ENCODE measurements around the gene TMEFF2.

The TMEFF2 gene

GRCh38 chr2:192064459-192064858 lies 130.3 kb downstream of the TMEFF2 start:
- no peak for DNase-seq (ENCODE audit: low read depth)

- DNase-seq (ENCODE audit: low read depth): no peak
Observed at GRCh38 chr2:192060161-192060560, 134.6 kb downstream of the TMEFF2 start.

- DNase-seq (ENCODE audit: low read depth): no peak
Observed at GRCh38 chr2:192059266-192059665, 135.5 kb downstream of the TMEFF2 start.

- DNase-seq (ENCODE audit: low read depth): no peak
Observed at GRCh38 chr2:192053921-192054320, 140.8 kb downstream of the TMEFF2 start.

DNA sequence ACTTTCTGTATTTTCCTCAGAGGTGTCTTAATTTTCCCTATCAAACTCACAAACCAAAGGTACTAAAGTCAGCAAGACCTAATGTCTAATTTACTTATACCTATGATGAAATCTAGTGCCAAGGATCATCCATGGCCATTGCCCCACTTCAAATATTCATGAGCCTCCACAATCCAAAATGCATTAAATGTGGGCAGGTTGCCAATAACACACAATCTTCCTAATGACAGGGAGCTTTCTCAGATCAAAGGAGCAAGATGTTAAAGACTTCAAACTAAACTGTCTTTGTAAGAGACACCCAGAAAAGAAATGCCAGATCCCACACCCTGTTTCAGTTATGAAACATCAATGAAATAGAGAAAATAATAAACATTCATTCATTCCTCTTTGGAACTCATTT lies 143.2 kb downstream of the TMEFF2 start:
- no peak for DNase-seq (ENCODE audit: low read depth)

- DNase-seq (ENCODE audit: low read depth): no peak
Observed at GRCh38 chr2:192049362-192049761, 145.4 kb downstream of the TMEFF2 start.

DNA sequence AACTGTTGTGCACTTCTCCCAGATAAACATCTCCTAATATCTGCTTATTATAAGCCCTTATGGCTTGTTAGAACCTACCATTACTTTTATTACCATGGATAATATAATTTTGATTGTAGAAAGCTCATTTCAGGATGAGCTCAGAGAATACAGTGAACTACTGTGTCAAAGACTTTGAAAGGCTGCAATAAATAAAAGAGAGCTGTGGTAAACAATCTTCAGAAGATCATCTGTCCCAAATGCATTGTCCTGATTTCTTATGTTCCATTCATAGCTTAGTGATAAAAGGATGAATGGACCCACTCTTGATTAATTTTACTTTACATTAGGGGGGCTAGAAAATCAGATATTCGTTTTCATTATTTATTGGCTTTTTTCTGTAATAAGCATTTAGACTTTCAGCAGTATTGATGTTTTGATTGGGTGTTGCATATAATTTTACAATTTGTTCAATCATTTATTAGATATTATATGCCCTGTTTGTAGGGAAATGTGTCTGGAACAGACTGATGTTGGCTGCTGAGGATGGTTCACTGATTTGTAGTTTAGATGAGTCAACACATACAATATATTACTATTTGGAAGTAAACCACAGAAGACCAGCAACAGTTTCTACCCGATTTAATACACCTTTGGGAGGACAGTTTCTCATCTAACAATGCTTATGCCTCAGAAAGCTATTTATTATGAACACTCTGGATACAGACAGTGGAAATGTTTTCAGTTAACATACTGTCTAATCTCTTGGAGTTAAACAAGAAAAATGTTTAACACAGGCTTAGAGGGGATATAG lies 147.2 kb downstream of the TMEFF2 start:
- no peak for DNase-seq (ENCODE audit: low read depth)

DNA sequence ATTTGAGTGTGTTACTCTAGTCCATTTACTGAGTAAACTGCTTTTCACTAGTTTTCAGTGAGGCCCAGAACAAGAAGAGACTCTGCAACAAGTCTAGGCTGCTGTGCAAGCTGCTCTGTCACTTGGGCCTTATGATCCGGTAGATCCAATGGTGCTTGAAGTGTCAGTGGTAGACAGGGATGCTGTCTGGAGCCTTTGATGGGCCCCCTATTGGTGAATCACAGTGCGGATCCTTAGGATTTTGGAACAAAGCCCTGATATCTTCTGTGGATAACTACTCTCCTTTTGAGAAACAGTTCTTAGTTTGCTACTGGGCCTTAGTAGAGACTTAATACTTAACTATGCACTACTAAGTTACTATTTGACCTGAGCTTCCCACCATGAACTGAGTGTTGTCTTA lies 150.2 kb downstream of the TMEFF2 start:
- no peak for DNase-seq (ENCODE audit: low read depth)

DNA sequence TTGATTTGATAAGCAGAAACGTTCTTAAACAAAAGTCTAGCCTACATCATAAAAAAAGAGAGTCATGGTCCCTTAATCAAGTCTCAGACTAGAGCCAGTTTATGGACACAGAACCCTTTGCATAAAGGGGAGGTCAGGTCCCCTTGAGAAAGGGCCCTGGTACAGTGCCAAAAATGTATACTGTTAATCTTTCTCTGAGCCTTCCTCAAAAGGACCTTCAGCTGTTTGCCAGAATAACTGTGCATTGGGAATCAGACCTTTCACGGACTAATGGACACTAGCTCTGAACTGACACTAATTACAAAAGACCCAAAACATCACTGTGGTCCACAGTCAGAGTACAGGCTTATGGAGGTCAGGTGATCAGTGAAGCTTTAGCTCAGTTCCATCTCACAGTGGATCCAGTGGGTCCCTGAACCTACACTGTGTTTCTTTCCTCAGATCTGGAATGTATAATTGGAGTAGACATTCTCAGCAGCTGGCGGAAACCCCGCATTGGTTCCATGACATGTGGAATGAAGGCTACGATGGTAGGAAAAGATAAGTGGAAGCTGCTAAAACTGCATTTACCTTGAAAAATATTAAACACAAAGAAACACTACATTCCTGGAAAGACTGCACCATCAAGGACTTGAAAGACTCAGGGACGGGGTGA lies 151.4 kb downstream of the TMEFF2 start:
- no peak for DNase-seq (ENCODE audit: low read depth)

GRCh38 chr2:192042126-192042525 lies 152.6 kb downstream of the TMEFF2 start:
- DNase-seq (ENCODE audit: low read depth): no peak

DNA sequence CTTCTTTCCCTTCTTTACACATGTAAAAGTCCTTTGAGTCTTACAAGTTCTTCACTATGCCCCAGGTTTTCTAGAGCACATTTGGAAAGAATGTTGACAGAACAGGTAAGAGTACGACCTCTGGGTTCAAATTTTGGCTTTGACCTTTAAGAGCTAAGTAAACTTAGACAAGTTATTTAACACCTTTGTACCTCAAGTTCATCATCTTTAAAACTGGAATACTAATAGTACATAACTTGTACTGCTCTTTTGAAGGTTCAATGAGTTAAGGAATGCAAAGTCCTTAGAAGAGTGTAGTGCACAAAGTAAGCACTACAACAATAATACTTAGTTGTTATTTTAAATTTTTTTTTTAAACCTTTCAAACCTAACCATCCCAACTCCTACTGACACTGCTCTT lies 156.6 kb downstream of the TMEFF2 start:
- no peak for DNase-seq (ENCODE audit: low read depth)

DNA sequence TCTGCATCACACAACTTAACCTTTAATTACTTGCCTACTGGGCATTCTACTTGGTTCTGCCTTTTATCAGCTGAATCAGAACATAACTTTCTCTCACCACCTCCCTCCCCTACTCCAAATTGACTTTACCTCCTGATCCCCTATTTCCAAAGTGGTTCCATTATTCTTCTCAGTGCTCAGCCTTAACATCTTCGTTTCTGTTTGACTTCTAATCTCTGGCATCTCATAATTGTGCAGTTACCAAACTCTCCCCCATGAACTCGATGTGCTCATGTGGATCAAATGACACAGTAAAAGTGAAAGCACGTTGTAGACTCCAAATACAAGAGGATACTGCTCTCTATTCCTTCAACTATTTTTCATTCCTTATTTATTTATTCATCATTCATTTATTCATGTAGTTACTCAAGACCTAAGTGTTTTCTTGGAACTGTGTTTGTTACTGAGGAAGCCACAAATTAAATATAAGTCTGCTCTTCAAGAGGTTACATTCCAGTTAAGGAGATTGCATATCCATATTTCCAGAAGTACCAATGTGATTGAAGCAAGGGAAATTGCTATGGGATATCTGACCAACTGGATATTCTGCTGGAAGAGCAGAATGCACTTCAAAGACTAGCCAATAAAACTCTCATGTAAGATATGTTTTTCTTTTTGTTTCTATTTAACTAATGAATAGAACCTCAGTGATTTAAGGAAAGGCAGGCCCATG lies 158.8 kb downstream of the TMEFF2 start:
- no peak for DNase-seq (ENCODE audit: low read depth)

DNA sequence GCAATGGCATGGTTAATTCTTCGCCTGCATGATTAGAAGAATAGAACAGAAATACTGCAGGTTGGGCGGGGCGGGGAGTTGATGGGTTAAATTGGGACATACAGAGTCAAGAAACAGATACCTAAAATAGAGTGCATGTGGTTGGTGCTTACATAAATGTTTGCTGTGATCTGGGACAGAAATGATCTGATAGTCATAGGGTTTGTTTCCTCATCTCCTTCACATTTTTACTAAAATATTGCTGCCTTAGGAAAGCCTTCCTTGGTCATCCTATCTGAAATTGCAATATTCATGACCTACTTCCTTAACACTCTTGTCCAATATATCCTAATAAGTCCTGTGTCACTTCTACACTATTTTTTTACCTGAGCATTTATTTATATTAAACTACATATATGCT lies 163.9 kb downstream of the TMEFF2 start:
- DNase-seq (ENCODE audit: low read depth): no peak

DNA sequence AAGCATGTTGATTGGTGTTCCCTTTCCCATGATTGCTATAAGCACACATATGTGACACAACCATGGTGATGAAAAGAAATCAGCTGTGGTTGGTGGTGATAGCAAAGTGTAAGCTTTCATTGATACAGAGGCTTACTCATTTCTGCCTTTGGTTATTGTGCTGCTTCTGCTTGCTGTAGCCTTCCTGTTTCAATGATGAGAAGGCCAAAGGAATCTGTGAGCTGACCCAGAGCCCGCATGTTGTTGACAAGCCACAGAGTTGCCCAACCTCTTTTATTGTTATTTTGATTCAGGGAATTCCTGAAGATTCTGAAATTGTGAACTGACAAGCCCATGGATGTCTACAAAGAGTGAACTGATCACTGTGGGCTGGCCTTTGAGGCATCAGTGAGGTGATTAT lies 164.4 kb downstream of the TMEFF2 start:
- no peak for DNase-seq (ENCODE audit: low read depth)

GRCh38 chr2:192029089-192029488 lies 165.6 kb downstream of the TMEFF2 start:
- no peak for DNase-seq (ENCODE audit: low read depth)

DNA sequence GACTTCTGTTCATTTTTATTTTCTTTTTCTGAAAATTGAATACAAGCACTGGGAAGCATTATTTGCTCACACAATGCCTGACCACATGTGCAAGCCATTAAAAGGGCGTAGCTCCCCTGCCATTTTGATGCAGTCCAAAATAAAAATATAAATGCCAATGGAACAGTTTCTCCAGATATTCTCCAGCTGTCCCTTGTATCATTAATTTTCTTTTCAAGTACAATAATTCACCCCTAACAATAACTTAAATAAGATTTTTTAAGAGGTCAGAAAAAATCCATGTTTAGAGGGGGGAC lies 168.0 kb downstream of the TMEFF2 start:
- DNase-seq (ENCODE audit: low read depth): no peak

DNA sequence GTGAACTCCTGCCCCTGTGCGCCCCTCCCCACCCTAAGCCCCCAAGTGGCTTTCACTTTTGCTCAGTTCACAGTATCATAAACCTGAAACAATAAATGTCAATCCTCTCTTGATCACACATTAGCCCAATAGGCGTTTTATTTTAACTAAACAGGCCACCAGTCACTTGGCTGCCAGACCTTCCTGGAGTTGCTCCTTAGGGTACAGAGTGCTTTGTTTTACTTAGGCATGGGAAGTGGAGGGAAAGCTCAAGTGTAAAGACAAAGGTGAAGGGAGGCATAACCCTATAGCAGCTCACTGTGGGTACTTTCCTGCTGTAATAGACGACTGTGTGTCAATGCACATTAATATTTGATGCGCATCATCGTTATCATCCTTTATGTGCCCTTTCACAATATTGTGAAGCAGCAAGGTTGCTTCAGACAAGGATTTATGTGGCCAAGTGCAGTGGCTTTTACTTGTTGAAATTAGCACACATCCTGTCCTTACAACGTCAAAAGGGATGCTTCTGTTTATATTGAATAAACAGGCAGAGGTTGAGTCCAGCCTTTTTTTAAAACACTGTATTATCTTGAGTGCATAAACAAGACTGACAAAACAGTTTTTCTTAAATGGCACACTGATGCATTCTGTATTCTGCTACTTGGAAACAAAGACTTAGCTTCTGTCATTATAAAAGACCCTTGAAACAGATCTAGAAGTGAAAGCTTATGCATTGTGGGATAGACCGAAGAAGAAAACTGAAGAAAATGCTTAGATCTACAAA lies 168.5 kb downstream of the TMEFF2 start:
- no peak for DNase-seq (ENCODE audit: low read depth)

DNA sequence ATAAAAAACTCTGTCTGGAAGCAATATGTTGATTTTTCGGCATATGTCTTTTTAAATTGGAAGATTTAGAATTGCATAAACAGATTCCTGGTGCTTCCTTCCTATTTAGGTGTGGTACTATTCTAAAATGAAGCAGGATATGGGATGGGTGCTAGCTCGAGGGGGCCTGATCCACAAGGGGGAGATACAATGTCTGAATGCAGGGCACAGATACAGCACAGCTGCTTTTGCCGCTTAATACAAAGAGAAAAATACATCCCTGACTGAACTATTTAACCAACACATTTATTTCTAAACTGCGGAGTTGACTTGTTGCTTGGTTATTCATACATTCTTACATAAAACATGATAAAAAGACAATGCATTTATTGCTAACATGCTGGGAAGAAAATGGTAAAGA lies 169.1 kb downstream of the TMEFF2 start:
- no peak for DNase-seq (ENCODE audit: low read depth)

DNA sequence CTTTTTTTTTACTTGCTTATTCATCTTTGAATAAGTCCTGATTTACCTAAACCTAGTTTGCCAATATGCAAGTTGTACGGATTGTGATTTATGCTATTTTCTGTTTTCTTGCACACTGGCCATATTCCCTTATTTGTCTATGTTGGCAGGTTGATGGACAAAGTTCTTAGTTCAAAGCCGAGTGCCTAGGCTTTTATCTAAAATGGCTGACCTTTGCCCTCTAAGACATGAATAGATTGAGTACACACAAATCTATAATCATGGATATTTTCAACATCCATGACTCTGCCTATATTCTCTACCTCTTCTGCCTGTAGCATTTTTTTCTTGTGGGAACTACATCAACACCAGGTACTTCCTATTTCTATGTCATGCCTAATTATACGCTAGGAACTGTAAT lies 171.7 kb downstream of the TMEFF2 start:
- no peak for DNase-seq (ENCODE audit: low read depth)

DNA sequence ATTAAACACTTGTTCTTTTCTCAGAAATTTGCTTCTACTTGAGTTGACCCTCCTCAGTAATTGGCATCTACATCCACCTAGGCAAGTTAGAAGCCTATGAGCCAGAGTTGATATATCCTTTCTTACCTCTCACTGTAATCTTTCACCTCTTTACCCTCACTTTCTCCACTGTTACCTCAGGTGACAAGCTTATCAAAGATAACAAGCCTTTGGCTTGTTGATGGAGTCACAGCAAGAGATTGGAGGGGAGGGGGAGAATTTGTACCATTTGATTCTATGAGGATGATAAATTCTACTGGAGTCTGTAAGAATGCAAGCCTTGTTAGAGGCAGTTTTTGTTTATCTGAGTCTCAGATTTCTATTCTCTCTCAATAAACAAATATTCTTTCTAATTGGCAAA lies 176.9 kb downstream of the TMEFF2 start:
- no peak for DNase-seq (ENCODE audit: low read depth)

GRCh38 chr2:192016265-192016664 lies 178.5 kb downstream of the TMEFF2 start:
- no peak for DNase-seq (ENCODE audit: low read depth)

- DNase-seq (ENCODE audit: low read depth): no peak
Observed at GRCh38 chr2:192013211-192013610, 181.5 kb downstream of the TMEFF2 start.

- DNase-seq (ENCODE audit: low read depth): no peak
Observed at GRCh38 chr2:192011196-192011595, 183.5 kb downstream of the TMEFF2 start.
